PC-3 (cell line): ENCODE measurements around the gene EXOSC3. TPM values are rescaled to one million over a fixed set of nuclear protein-coding genes. Genes with fewer than 3 reads are reported as not detected.
"Not testable (repeated sequence)": the region's sequence is repeated elsewhere in the genome, so short reads cannot be mapped to it uniquely, and the experiment has no call there.

ENCODE experiments used
- ATAC-seq: fragments of 200-7000 bp; cut with Tn5 transposase; 2 replicates; pipeline ENCODE4 v1.9.1; 2020; ENCODE audit warnings: mild to moderate bottlenecking, moderate library complexity
- BruUV-seq: library from RNA; stranded (reverse); fragments of 400-500 nt; replicated peaks from 2 replicates; lab custom pipeline; 2021; lab: Mats Ljungman, UMichigan
- CTCF ChIA-PET: fragments of 300-600 bp; sonication (Branson Sonifier 250); formaldehyde crosslinking; loops from one replicate; lab custom pipeline; 2022; ENCODE audit warnings: antibody characterized with exemption; lab: Charles Lee
- POLR2A ChIA-PET: fragments of 300-600 bp; sonication (Branson Sonifier 250); formaldehyde crosslinking; loops from one replicate; lab custom pipeline; 2022; ENCODE audit warnings: antibody characterized with exemption; ENCODE audit not compliant: unreplicated experiment; lab: Charles Lee
- DNase-seq: peaks from one replicate; pipeline ENCODE4 v3.0.0-alpha.2; 2015
- H2AFZ ChIP-seq: fragments of 300-600 bp; sonication (generic); 2 replicates; pipeline ENCODE4 v1.6.0; 2016; ENCODE audit warnings: antibody characterized with exemption, low read length
- H3F3A ChIP-seq: fragments of 300-600 bp; sonication (generic); one replicate; pipeline ENCODE4 v1.6.0; 2017; ENCODE audit warnings: antibody characterized with exemption, low read length, control low read depth, mild to moderate bottlenecking; ENCODE audit not compliant: unreplicated experiment
- H3K27ac ChIP-seq: fragments of 300-600 bp; sonication (generic); 2 replicates; pipeline ENCODE4 v1.5.1; 2016; ENCODE audit warnings: mild to moderate bottlenecking, low read length
- H3K27me3 ChIP-seq: fragments of 300-600 bp; sonication (generic); 2 replicates; pipeline ENCODE4 v1.6.1; 2016; ENCODE audit warnings: low read length, mixed read lengths
- H3K36me3 ChIP-seq: fragments of 300-600 bp; sonication (generic); 2 replicates; pipeline ENCODE4 v1.6.1; 2016; ENCODE audit warnings: low read depth, mixed run types, low read length, mixed read lengths
- H3K4me1 ChIP-seq: fragments of 300-600 bp; sonication (generic); 2 replicates; pipeline ENCODE4 v1.5.1; 2016; ENCODE audit warnings: low read length; ENCODE audit not compliant: insufficient read depth
- H3K4me2 ChIP-seq: fragments of 300-600 bp; sonication (generic); 2 replicates; pipeline ENCODE4 v1.6.0; 2016; ENCODE audit warnings: low read length
- H3K4me3 ChIP-seq: fragments of 300-600 bp; sonication (generic); 2 replicates; pipeline ENCODE4 v1.5.1; 2016; ENCODE audit warnings: mild to moderate bottlenecking, low read length, mixed read lengths
- H3K79me2 ChIP-seq: fragments of 300-600 bp; sonication (generic); 2 replicates; pipeline ENCODE4 v1.6.1; 2017; ENCODE audit warnings: low read length, mixed read lengths
- H3K9ac ChIP-seq: fragments of 300-600 bp; sonication (generic); 2 replicates; pipeline ENCODE4 v1.6.0; 2016; ENCODE audit warnings: mild to moderate bottlenecking, low read length
- H3K9me2 ChIP-seq: fragments of 300-600 bp; sonication (generic); replicated peaks from 2 replicates; pipeline ENCODE4 v1.6.1; 2016; ENCODE audit warnings: mixed run types, low read length, mixed read lengths
- H3K9me3 ChIP-seq: fragments of 300-600 bp; sonication (generic); 2 replicates; pipeline ENCODE4 v1.6.1; 2016; ENCODE audit warnings: low read length, mixed read lengths
- H4K20me1 ChIP-seq: fragments of 300-600 bp; sonication (generic); 2 replicates; pipeline ENCODE4 v1.6.1; 2016; ENCODE audit warnings: low read length, mixed read lengths
- CTCF ChIP-seq: fragments of 300-600 bp; sonication (generic); conservative IDR thresholded peaks from 2 replicates; pipeline ENCODE4 v1.5.1; 2017; ENCODE audit warnings: antibody characterized with exemption, low read depth, mild to moderate bottlenecking, low read length
- EZH2 ChIP-seq: fragments of 300-600 bp; sonication (generic); IDR thresholded peaks from one replicate; pipeline ENCODE4 v1.6.1; 2017; ENCODE audit warnings: antibody characterized with exemption, mild to moderate bottlenecking, low read length; ENCODE audit not compliant: unreplicated experiment
- EZH2phosphoT487 ChIP-seq: fragments of 300-600 bp; sonication (generic); IDR thresholded peaks from 2 replicates; pipeline ENCODE4 v1.6.1; 2018; ENCODE audit warnings: mild to moderate bottlenecking, antibody characterized with exemption, low read length, borderline replicate concordance
- intact Hi-C: fragments of 100-400 bp; cut with micrococcal nuclease; formaldehyde crosslinking; loops from 2 replicates; pipeline ENCODE4 v1.9.0; 2023
- total RNA-seq: library from RNA; depleted of rRNA; stranded (reverse); fragments of >200 nt; gene quantifications from 2 replicates; pipeline ENCODE4 v1.2.3, GENCODE V29; 2014

The EXOSC3 gene
- total RNA-seq, 1 experiment from 2014 or later, result 98.3 TPM

- H2AFZ ChIP-seq, result no peak overlapping the region
- ATAC-seq (peak; percentile 32), DNase-seq (peak; percentile 33)
- H3K4me3 ChIP-seq, result no peak overlapping the region
- peak overlapping the region; percentile 51 for H3K27ac ChIP-seq
- H3K9ac ChIP-seq, result no peak overlapping the region
- peaks cover 16% of the 10 kb centered on the region for H3K4me1 ChIP-seq
- no peaks in the 10 kb centered on the region for H3K79me2 ChIP-seq
- ChIA-PET CTCF (no interaction called here), POLR2A (no interaction called here)
- TF ChIP-seq EZH2, result no peak
- no peak for TF ChIP-seq CTCF
- TF ChIP-seq EZH2phosphoT487, result no peak
- no peaks in the 10 kb centered on the region for H3K27me3 ChIP-seq
- intact Hi-C loops, result loop anchor here (5.0 kb wide), 1 partner anchor 67 kb away; no protein-coding TSS in a partner anchor
- no peak overlapping the region for H3K4me2 ChIP-seq
- peaks cover 25% of the 10 kb centered on the region for H3K36me3 ChIP-seq
- no TSS peak for BruUV-seq
- no peaks in the 10 kb centered on the region for H4K20me1 ChIP-seq
- no peaks in the 10 kb centered on the region for H3K9me3 ChIP-seq
- H3F3A ChIP-seq, result no peaks in the 10 kb centered on the region
- no peaks in the 10 kb centered on the region for H3K9me2 ChIP-seq
Measured at GRCh38 chr9:37775216-37775919, 9.5 kb downstream of the EXOSC3 start.

- ATAC-seq (no peak), DNase-seq (no peak)
- ChIA-PET POLR2A (no interaction called here), CTCF (interaction anchor here (0.6 kb wide), 1 partner anchor 27 kb away, joined by 10 read pairs; no protein-coding TSS in a partner anchor)
- intact Hi-C loops, result no loop called here
- Histone ChIP-seq H3K4me3 (no peak overlapping the region), H4K20me1 (no peaks in the 10 kb centered on the region), H3K27ac (no peak overlapping the region), H2AFZ (no peak overlapping the region), H3K4me2 (no peak overlapping the region), H3K79me2 (no peaks in the 10 kb centered on the region), H3F3A (no peaks in the 10 kb centered on the region), H3K9me3 (no peaks in the 10 kb centered on the region), H3K9ac (no peak overlapping the region), H3K9me2 (no peaks in the 10 kb centered on the region), H3K4me1 (peaks cover 6% of the 10 kb centered on the region), H3K27me3 (no peaks in the 10 kb centered on the region), H3K36me3 (no peaks in the 10 kb centered on the region)
- no TSS peak for BruUV-seq
- TF ChIP-seq EZH2 (no peak), EZH2phosphoT487 (no peak), CTCF (no peak)
Measured at GRCh38 chr9:37769995-37770394, 14.9 kb downstream of the EXOSC3 start.

- H3K36me3 ChIP-seq, result no peaks in the 10 kb centered on the region
- BruUV-seq, result no TSS peak
- no peak for TF ChIP-seq EZH2phosphoT487
- TF ChIP-seq CTCF, result no peak
- no peak for TF ChIP-seq EZH2
- H3K4me3 ChIP-seq, result no peak overlapping the region
- no peaks in the 10 kb centered on the region for H3K9me3 ChIP-seq
- no peaks in the 10 kb centered on the region for H3F3A ChIP-seq
- H3K27ac ChIP-seq, result no peak overlapping the region
- no peak overlapping the region for H3K9ac ChIP-seq
- H2AFZ ChIP-seq, result no peak overlapping the region
- H3K79me2 ChIP-seq, result no peaks in the 10 kb centered on the region
- intact Hi-C loops, result no loop called here
- no peak overlapping the region for H3K4me2 ChIP-seq
- H3K9me2 ChIP-seq, result no peaks in the 10 kb centered on the region
- H4K20me1 ChIP-seq, result no peaks in the 10 kb centered on the region
- DNase-seq (no peak), ATAC-seq (no peak)
- CTCF ChIA-PET, result no interaction called here
- H3K4me1 ChIP-seq, result no peaks in the 10 kb centered on the region
- no peaks in the 10 kb centered on the region for H3K27me3 ChIP-seq
- POLR2A ChIA-PET, result no interaction called here
Measured at GRCh38 chr9:37769306-37769705, 15.6 kb downstream of the EXOSC3 start.

GRCh38 chr9:37765263-37765662 lies 19.6 kb downstream of the EXOSC3 start:
- H3K27ac ChIP-seq, H3K9me2 ChIP-seq, H3K36me3 ChIP-seq, intact Hi-C loops, ATAC-seq, CTCF ChIA-PET, H3K27me3 ChIP-seq, H3K9me3 ChIP-seq, DNase-seq, H3K9ac ChIP-seq, H4K20me1 ChIP-seq, H3K4me2 ChIP-seq, H3K4me3 ChIP-seq, H3K79me2 ChIP-seq, H2AFZ ChIP-seq, H3F3A ChIP-seq, H3K4me1 ChIP-seq, BruUV-seq, POLR2A ChIA-PET: not testable (repeated sequence)
